HG02763 (cell line): ENCODE measurements around the gene KLHL21.
A peak's percentile ranks its signal among the peaks of the same experiment; 100 is the strongest.

Experiments
- ATAC-seq: cut with Tn5 transposase; IDR thresholded peaks from one replicate; pipeline ENCODE4 v1.9.1; 2021; ENCODE audit warnings: mild to moderate bottlenecking, moderate library complexity; ENCODE audit not compliant: unreplicated experiment

Gene KLHL21

GRCh38 chr1:6625584-6626149 is 23.0 kb upstream of the KLHL21 start:
- ATAC-seq, result no peak

DNA sequence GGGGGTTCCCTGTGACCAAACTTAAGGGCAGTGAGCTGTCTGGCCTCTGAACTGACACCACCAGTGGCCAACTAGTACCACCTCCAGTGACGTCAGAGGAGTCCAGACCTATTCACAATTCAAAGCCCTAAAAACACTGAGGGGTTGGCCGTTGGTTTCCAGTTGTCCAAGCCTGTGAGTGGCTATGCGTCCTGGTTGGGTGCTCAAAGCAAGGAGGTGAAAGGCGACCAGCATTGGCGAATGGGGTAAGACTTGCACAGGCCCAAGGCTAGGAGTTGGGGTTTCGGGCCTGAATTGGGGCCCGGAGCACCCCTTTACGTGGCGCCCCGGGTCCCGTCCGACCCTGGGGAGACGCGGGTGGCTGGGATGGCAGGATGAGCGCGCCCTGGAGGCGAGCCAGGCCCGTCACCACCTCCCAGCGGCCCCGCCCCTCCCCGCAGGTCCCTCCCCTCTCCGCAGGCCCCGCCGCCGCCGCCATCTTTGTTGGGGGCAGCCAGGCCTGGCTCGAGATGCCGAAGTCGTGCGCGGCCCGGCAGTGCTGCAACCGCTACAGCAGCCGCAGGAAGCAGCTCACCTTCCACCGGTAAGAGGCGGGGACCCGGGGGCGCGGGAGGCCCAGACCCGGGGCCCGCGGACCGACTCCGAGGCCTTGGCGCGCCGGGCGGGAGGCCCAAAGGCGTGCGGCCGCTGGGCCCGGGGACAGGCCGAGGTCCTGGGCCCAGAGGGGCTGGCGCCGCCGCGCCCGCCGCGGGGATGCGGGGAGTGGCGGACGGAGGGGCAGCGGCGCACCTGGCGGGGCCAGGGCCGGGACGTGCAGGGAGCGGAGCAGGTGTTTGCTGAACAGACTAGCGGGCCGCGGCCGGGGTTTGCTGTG is 22.3 kb upstream of the KLHL21 start, which contains the start of gene THAP3:
TSS of gene THAP3 (plus strand) at position 159 of the 874 bp plus-strand sequence. CDS start at position 510, 351 bp downstream.
- peak; percentile 77 for ATAC-seq

- no peak for ATAC-seq
Measured at GRCh38 chr1:6623269-6623965, 20.7 kb upstream of the KLHL21 start.

DNA sequence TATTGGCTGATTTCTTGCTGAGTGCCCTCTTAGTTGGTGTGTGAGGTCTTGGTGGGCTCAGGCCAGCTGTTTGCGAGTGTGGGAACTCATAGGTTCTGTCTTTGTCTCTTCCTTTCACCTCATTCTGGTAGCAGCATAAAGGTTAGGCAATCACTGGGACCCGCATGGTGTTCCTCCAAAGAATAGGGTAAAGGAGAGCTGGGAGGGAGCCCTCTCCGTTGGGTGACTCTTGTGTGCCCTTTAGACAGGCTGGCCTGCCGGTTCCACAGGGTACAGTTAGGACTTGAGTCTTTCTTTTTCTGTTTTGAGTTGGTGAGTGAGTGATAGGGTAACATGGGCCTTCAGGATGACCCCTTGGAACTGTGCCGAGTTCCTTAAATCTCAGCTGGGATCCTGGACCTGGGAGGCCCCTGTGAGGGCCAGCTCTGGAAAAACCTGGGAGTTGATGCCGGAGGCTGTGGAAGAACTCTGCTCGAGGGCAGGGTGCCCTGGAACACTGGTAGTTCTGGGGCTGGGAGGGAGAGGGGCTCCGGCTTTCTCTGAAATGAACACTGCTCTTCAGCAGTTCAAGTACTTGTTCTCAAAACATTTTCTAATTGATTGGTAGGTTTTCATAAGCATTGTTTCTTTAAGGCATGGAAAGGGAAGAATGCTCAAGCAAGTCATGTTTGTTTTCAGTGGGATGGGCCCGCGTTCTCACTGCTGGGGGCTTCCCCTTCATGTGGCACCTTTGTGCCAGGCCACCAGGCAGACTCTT is 19.9 kb upstream of the KLHL21 start:
- ATAC-seq, result no peak

- no peak for ATAC-seq
Measured at GRCh38 chr1:6621429-6622391, 19.0 kb upstream of the KLHL21 start.

DNA sequence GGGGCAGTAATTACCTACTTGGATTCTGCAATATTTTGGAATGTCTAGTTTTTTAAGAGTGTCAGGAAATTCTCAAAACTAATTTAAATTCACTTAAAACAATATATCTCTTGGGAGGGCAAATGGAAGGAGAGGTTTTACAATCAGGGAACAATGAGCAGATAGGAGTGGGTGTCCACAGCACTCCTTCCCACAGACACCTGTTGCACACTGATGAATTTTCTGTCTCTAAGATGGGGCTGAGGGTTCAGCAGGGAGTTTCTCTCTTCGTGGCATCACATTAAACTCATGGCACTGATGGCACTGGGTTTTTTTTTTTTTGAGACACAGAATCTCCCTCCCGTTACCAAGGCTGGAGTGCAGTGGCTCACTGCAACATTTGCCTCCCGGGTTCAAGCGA is 16.4 kb upstream of the KLHL21 start:
- ATAC-seq, result no peak

DNA sequence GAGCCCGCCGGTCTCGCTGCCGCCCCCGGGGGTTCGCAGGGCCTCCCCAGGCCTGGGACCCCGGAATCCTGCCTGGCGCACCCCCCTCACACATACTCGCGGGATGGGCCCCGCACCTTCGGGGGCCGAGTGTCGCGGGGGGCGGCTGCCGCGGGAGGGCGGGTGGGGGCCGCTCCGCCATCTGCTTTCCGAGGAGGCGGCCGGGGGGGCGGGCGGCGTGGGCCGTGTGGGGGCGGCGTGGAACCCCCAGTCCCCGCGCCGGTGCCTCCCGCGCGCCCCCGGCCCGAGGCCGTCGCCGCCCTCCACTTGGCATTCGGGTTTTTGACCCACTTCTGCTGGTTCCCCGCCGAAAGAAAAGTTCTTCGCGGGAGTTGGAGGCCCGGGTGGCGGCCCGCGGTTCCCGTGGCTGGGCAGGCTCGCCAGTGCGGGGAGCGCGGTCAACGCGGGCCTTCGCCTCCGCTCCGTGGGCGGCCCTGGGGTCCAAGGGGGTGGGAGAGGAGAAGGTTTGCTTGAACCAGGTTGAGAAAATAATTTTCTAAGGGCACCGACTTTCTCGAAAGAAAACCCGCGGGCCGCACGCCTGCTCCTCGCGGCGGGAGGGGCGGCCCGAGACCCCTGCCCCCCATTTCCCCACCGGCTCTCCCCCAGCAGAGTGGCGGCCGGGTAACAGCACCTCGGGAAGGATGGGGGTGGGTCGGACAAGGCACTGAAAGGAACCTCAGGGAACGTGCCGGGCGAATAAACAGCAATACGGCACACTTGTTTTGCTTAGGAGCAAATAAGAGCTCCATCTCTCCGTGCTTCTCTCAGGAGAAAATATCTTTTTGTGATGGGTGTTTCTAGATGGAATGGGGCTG is 12.5 kb upstream of the KLHL21 start:
- ATAC-seq, result no peak

- no peak for ATAC-seq
Measured at GRCh38 chr1:6614019-6614928, 11.6 kb upstream of the KLHL21 start.

- ATAC-seq, result peak; percentile 92
Measured at GRCh38 chr1:6613361-6614018, 10.8 kb upstream of the KLHL21 start, which contains the start of gene PHF13. Gene PHF13, plus strand, starts transcription at chr1:6613731. Its CDS starts 336 bp downstream, at chr1:6614067.

GRCh38 chr1:6612641-6613360 is 10.1 kb upstream of the KLHL21 start:
- peak; percentile 24 for ATAC-seq

GRCh38 chr1:6603915-6604558 is 1.4 kb upstream of the KLHL21 start:
- ATAC-seq, result no peak

DNA sequence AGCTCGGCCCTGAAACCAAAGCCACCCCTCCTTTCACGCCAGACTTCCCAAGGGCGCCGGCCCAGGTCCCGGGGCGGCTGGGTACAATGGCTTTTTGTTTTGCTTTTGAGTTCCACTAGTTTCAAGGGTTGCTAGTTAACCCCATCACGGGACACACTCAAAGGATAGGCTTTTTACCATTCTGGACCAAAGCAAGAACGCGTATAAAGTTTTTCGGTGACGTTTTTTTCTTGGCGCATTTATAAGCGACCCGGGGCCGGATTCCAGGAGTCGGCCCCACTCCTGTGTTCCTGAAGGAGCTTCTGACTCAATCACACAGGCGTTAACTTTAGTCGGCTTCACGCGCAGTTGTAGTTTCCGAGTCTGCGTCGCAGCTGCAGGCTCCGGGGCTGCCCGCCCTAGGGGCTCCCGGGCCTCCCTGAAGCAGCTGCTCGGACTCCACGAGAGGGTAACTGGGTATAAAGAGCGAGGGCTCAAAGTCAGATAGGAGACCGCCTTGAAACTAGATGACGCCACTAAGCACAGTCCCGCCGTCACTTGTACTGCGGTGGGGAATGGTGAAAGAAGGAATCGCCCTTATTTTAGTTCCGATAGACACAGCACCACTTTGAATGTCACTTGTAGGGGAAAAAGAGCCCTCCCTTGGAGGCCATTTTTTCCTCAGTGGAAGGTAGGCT is 707 bp upstream of the KLHL21 start:
- peak; percentile 11 for ATAC-seq

GRCh38 chr1:6601923-6602668 is 573 bp downstream of the KLHL21 start:
- ATAC-seq, result no peak

GRCh38 chr1:6601049-6601922 is 1.4 kb downstream of the KLHL21 start:
- ATAC-seq, result peak; percentile 23
